Endometrium (tissue), 2 donors: ENCODE data around the gene SPG7.
"Not testable (repeated sequence)": the region's sequence is repeated elsewhere in the genome, so short reads cannot be mapped to it uniquely, and the experiment has no call there.

Experiments
- FAIRE-seq: peaks from 2 replicates; lab custom pipeline; 2012; peaks lifted over from hg19 to GRCh38; lab: Jason Lieb, UNC
- donor health status: control.
- donor health status: control.

The SPG7 gene

GRCh38 chr16:89564476-89565255, 56.5 kb downstream of the SPG7 start:
- no peak for FAIRE-seq

GRCh38 chr16:89565256-89565505, 57.0 kb downstream of the SPG7 start:
- FAIRE-seq, result no peak

- FAIRE-seq, result no peak
These were observed 57.5 kb downstream of the SPG7 start for GRCh38 chr16:89565506-89566372.

- FAIRE-seq, result no peak
These were observed 59.7 kb downstream of the SPG7 start for GRCh38 chr16:89567656-89568594.

GRCh38 chr16:89569506-89570341, 61.5 kb downstream of the SPG7 start:
- no peak for FAIRE-seq

GRCh38 chr16:89570342-89570923, 62.2 kb downstream of the SPG7 start:
- FAIRE-seq, result no peak

GRCh38 chr16:89570983-89571598, 62.9 kb downstream of the SPG7 start:
- not testable (repeated sequence) for FAIRE-seq

GRCh38 chr16:89571636-89572035, 63.4 kb downstream of the SPG7 start:
- FAIRE-seq, result no peak

GRCh38 chr16:89572073-89572484, 63.9 kb downstream of the SPG7 start:
- FAIRE-seq, result no peak

- no peak for FAIRE-seq
These were observed 64.4 kb downstream of the SPG7 start for GRCh38 chr16:89572485-89573205.

GRCh38 chr16:89573826-89574680, 65.8 kb downstream of the SPG7 start:
- no peak for FAIRE-seq

- no peak for FAIRE-seq
These were observed 66.6 kb downstream of the SPG7 start for GRCh38 chr16:89574681-89575246.

- FAIRE-seq, result no peak
These were observed 67.3 kb downstream of the SPG7 start, which contains the start of gene CPNE7 for GRCh38 chr16:89575247-89576152. Gene CPNE7 (plus strand): TSS chr16:89575758. CDS start chr16:89575898, 140 bp downstream.

- FAIRE-seq, result no peak
These were observed 68.2 kb downstream of the SPG7 start for GRCh38 chr16:89576153-89577054.

GRCh38 chr16:89577055-89577759, 69.0 kb downstream of the SPG7 start:
- FAIRE-seq, result no peak

GRCh38 chr16:89579351-89579750, 71.1 kb downstream of the SPG7 start:
- no peak for FAIRE-seq
